T-cell (primary cell): ENCODE data around the gene RDH14. TPM values are rescaled to one million over a fixed set of nuclear protein-coding genes. Genes with fewer than 3 reads are reported as not detected.

Experiments used
- ATAC-seq, 4 experiments: fragments of 200-7000 bp in 3 of 4; fragments of 150-1000 bp in 1 of 4; cut with Tn5 transposase; replicated peaks in 1 of 4; 1 replicate in 3 of 4; 2 replicates in 1 of 4; pipeline ENCODE4 v1.10.0; 2021; ENCODE audit warnings: moderate library complexity in 3 of 4, mild to moderate bottlenecking in 2 of 4, moderate number of reproducible peaks in 1 of 4
- CTCF ChIA-PET, 2 donors: fragments of 300-600 bp; sonication (Branson Sonifier 250); formaldehyde crosslinking; loops; one replicate each; lab custom pipeline; 2022; ENCODE audit warnings: antibody characterized with exemption in 2 of 2; lab: Charles Lee
- POLR2A ChIA-PET, 2 donors: fragments of 300-600 bp; sonication (Branson Sonifier 250); formaldehyde crosslinking; loops; one replicate each; lab custom pipeline; 2022; ENCODE audit warnings: antibody characterized with exemption in 2 of 2; lab: Charles Lee
- DNase-seq, 35 experiments: peaks; one replicate each; pipeline versions ENCODE4 v3.0.0 to v3.0.0-alpha.2; 2013 to 2023
- H3K27ac ChIP-seq: one replicate; pipeline ENCODE4 v1.5.1; 2013; ENCODE audit warnings: low read length
- H3K27me3 ChIP-seq, 2 experiments: replicated peaks in 1 of 2; 1 replicate in 1 of 2; 2 replicates in 1 of 2; pipeline versions ENCODE4 v1.6.1 to v1.7.0; 2013; ENCODE audit warnings: low read length in 1 of 2, mixed read lengths in 1 of 2; ENCODE audit not compliant: control insufficient read depth in 2 of 2, insufficient read depth in 2 of 2; ENCODE audit errors: extremely low read depth in 1 of 2
- H3K36me3 ChIP-seq, 2 donors: 1 replicate in 1 of 2; 2 replicates in 1 of 2; pipeline versions ENCODE4 v1.6.1 to v1.7.0; 2013; ENCODE audit warnings: low read length in 1 of 2; ENCODE audit not compliant: control insufficient read depth in 2 of 2, insufficient read depth in 1 of 2; ENCODE audit errors: extremely low read depth in 1 of 2
- H3K4me1 ChIP-seq, 2 experiments: 1 replicate in 1 of 2; 2 replicates in 1 of 2; pipeline versions ENCODE4 v1.6.1 to v1.7.0; 2013; ENCODE audit warnings: low read length in 2 of 2, mixed read lengths in 1 of 2; ENCODE audit not compliant: insufficient read depth in 2 of 2, control insufficient read depth in 1 of 2; ENCODE audit errors: extremely low read depth in 1 of 2
- H3K4me3 ChIP-seq, 2 donors: 1 replicate in 1 of 2; 2 replicates in 1 of 2; pipeline versions ENCODE4 v1.5.1 to v1.7.0; 2013; ENCODE audit warnings: mild to moderate bottlenecking in 2 of 2, low read length in 1 of 2, moderate library complexity in 1 of 2; ENCODE audit not compliant: control insufficient read depth in 1 of 2; ENCODE audit errors: extremely low read depth in 1 of 2
- H3K9me3 ChIP-seq: 2 replicates; pipeline ENCODE4 v1.7.0; 2013
- H3K27ac Mint-ChIP-seq, 2 donors: one replicate each; pipeline ENCODE4 v1.8.0; 2020 to 2021; ENCODE audit warnings: mild to moderate bottlenecking in 2 of 2, mixed read lengths in 2 of 2
- H3K27me3 Mint-ChIP-seq, 2 donors: one replicate each; pipeline ENCODE4 v1.8.0; 2021 to 2022; ENCODE audit warnings: mixed read lengths in 2 of 2
- H3K36me3 Mint-ChIP-seq: one replicate; pipeline ENCODE4 v1.8.0; 2021; ENCODE audit warnings: mixed read lengths
- H3K4me1 Mint-ChIP-seq, 3 donors: one replicate each; pipeline ENCODE4 v1.8.0; 2020 to 2022; ENCODE audit warnings: mixed read lengths in 3 of 3, mild to moderate bottlenecking in 1 of 3
- H3K4me3 Mint-ChIP-seq, 3 donors: one replicate each; pipeline ENCODE4 v1.8.0; 2020 to 2022; ENCODE audit warnings: mild to moderate bottlenecking in 3 of 3, mixed read lengths in 3 of 3, moderate library complexity in 3 of 3
- H3K9me3 Mint-ChIP-seq, 3 donors: one replicate each; pipeline ENCODE4 v1.8.0; 2020 to 2022; ENCODE audit warnings: mixed read lengths in 3 of 3
- WGBS: methylation state at CpG from one replicate; pipeline ENCODE4 v1.1.5; 2013; ENCODE audit warnings: missing lambda C conversion rate; ENCODE audit not compliant: insufficient coverage; 5-methylcytosine and 5-hydroxymethylcytosine counted together
- total RNA-seq, 35 experiments: library from RNA in 6 of 35; stranded (reverse) in 6 of 35; fragments of 120-200 nt in 1 of 35; gene quantifications; one replicate each; pipeline versions ENCODE4 v1.2.1 to v1.2.4 and lab custom pipeline; 2013 to 2026

RDH14 gene
- total RNA-seq, 5 donors from 2014 or later (not counting 1 experiment from before 2014, with no cell fraction given) = 9.7 to 21.5 (median 18.8) TPM

GRCh38 chr2:18506883-18507509 lies 53.5 kb downstream of the RDH14 start:
- Mint-ChIP-seq H3K4me3 (no peak overlapping the region), H3K27ac (no peak overlapping the region)
- H3K27me3 ChIP-seq = no peaks in the 10 kb centered on the region

DNA sequence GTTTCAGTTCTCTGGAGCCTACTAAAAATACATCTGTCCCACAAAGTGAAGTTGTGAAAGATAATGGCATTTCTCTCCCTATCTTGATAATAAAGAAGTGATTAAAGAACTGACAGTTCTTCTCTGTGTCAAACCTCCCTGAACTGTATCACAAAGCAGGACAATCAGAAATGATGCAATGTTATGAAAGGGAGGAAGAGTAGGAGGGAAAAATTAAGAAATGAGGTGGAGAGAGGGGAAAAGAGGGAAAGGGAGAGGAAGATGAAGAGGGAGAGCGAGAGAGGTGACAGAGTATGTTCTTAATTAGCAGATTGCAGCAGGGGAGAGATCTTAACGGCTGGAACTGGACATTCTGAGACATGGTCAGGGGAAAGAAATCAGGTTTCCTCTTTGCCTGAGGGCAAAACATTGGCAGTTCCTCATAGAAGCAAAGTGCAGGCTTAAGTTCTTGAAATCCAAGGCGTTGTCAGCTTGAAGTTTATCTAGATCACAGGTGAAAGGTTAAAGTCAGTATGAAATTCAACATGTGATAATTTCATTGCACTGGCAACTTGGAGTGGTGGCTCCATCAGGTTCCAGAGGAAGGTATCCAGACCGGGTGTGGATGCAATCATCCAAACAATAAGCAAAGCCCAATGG lies 54.6 kb downstream of the RDH14 start:
- Histone ChIP-seq H3K36me3 (no peaks in the 10 kb centered on the region), H3K4me3 (no peak overlapping the region), H3K27ac (no peak overlapping the region), H3K27me3 (no peaks in the 10 kb centered on the region), H3K4me1 (no peaks in the 10 kb centered on the region), H3K9me3 (no peaks in the 10 kb centered on the region)
- Mint-ChIP-seq H3K9me3 (no peaks in the 10 kb centered on the region), H3K4me3 (no peak overlapping the region), H3K27me3 (peaks cover 26 to 28% of the 10 kb centered on the region in 2 donors), H3K27ac (no peak overlapping the region), H3K36me3 (no peaks in the 10 kb centered on the region), H3K4me1 (peaks cover 0 to 6% (median 5%) of the 10 kb centered on the region in 3 donors)
- no peak for DNase-seq
- ChIA-PET POLR2A (interaction anchor here in 1 of 2 donors (0.5 kb wide), 1 partner anchor 12 kb away, joined by 3 read pairs; no protein-coding TSS in a partner anchor), CTCF (no interaction called here)
- ATAC-seq = no peak
- WGBS = 69% methylated on average over 3 of the region's 4 CpGs

More at GRCh38 chr2:18506883-18507509, 53.5 kb downstream of the RDH14 start:
- Mint-ChIP-seq H3K4me1 (peaks cover 0 to 6% (median 5%) of the 10 kb centered on the region in 3 donors), H3K9me3 (no peaks in the 10 kb centered on the region), H3K27me3 (peaks cover 26 to 31% of the 10 kb centered on the region in 2 donors), H3K36me3 (no peaks in the 10 kb centered on the region)
- ChIA-PET POLR2A (no interaction called here), CTCF (interaction anchor here in 1 of 2 donors (0.6 kb wide), 1 partner anchor 19 kb away, joined by 3 read pairs; no protein-coding TSS in a partner anchor)
- 39% methylated on average over 4 of the region's 8 CpGs for WGBS
- DNase-seq = no peak
- no peak for ATAC-seq
- H3K9me3 ChIP-seq = no peaks in the 10 kb centered on the region
- no peak overlapping the region for H3K4me3 ChIP-seq
- H3K4me1 ChIP-seq = no peaks in the 10 kb centered on the region
- no peak overlapping the region for H3K27ac ChIP-seq
- H3K36me3 ChIP-seq = no peaks in the 10 kb centered on the region

Other genes starting within 250 kb of the RDH14 start
- gene NT5C1B, start 28.9 kb upstream of the RDH14 start, total RNA-seq = not detected